HepG2 (cell line): ENCODE measurements around the gene IKZF5. TPM values are rescaled to one million over a fixed set of nuclear protein-coding genes. Genes with fewer than 3 reads are reported as not detected.

Source experiments
- ATAC-seq: fragments of 200-7000 bp; cut with Tn5 transposase; 3 replicates; pipeline ENCODE4 v1.9.1; 2020; ENCODE audit warnings: mild to moderate bottlenecking, moderate library complexity
- BruUV-seq: library from RNA; stranded (reverse); fragments of 400-500 nt; replicated peaks from 2 replicates; lab custom pipeline; 2021; lab: Mats Ljungman, UMichigan
- CTCF ChIA-PET: fragments of 300-600 bp; formaldehyde crosslinking; extraction: SDS; loops from one replicate; lab custom pipeline; 2021; ENCODE audit warnings: low total read pairs, inconsistent platforms, low intra/inter-chr PET ratio; lab: Yijun Ruan, JAX
- POLR2A ChIA-PET: fragments of 350-600 bp; sonication (Branson Sonifier 250); formaldehyde crosslinking; loops from one replicate; lab custom pipeline; 2020; ENCODE audit warnings: antibody characterized with exemption, inconsistent platforms; lab: Yijun Ruan, JAX
- DNase-seq: peaks from one replicate; pipeline ENCODE4 v3.0.0-alpha.2; 2015; ENCODE audit warnings: low spot score
- FAIRE-seq: peaks from 3 replicates; lab custom pipeline; 2011; peaks lifted over from hg19 to GRCh38; lab: Jason Lieb, UNC
- H2AFZ ChIP-seq: one replicate; pipeline ENCODE4 v1.6.1; 2011; ENCODE audit warnings: low read length, inconsistent platforms
- H3K27ac ChIP-seq: fragments of 300-600 bp; 3 replicates; pipeline ENCODE4 v1.8.0; 2011; ENCODE audit warnings: mixed run types, mild to moderate bottlenecking, mixed read lengths, low read length, inconsistent platforms; ENCODE audit not compliant: insufficient read depth; ENCODE audit errors: extremely low read length
- H3K27me3 ChIP-seq, 2 experiments: fragments of 200-600 bp in 1 of 2; 2 replicates in 1 of 2; 3 replicates in 1 of 2; pipeline versions ENCODE4 v1.6.0 to v1.8.0; 2011; ENCODE audit warnings: low read length in 2 of 2, mild to moderate bottlenecking in 2 of 2, moderate library complexity in 2 of 2, inconsistent platforms in 1 of 2; ENCODE audit not compliant: insufficient read depth in 2 of 2, control insufficient read depth in 1 of 2
- H3K36me3 ChIP-seq, 2 experiments: fragments of 200-600 bp in 1 of 2; replicated peaks in 1 of 2; 2 replicates in 1 of 2; 3 replicates in 1 of 2; pipeline versions ENCODE4 v1.5.1 to v1.8.0; 2011; ENCODE audit warnings: low read length in 2 of 2, inconsistent platforms in 1 of 2; ENCODE audit not compliant: insufficient read depth in 2 of 2, control insufficient read depth in 1 of 2
- H3K4me1 ChIP-seq: 2 replicates; pipeline ENCODE4 v1.5.1; 2012; ENCODE audit warnings: low read length, inconsistent platforms; ENCODE audit not compliant: insufficient read depth
- H3K4me2 ChIP-seq: 2 replicates; pipeline ENCODE4 v1.6.0; 2011; ENCODE audit warnings: low read depth, low read length, inconsistent platforms
- H3K4me3 ChIP-seq, 3 experiments: fragments of 200-600 bp in 1 of 3; sonication (generic), shearing (Covaris generic) in 1 of 3; replicated peaks in 1 of 3; 2 replicates each; pipeline ENCODE4 v1.5.1; 2011 to 2016; ENCODE audit warnings: low read length in 3 of 3, inconsistent platforms in 2 of 3, low read depth in 2 of 3, mild to moderate bottlenecking in 2 of 3, control low read depth in 1 of 3, mixed read lengths in 1 of 3; ENCODE audit not compliant: insufficient read depth in 1 of 3
- H3K79me2 ChIP-seq: one replicate; pipeline ENCODE4 v1.6.1; 2011; ENCODE audit warnings: low read length, inconsistent platforms; ENCODE audit not compliant: insufficient read depth
- H3K9ac ChIP-seq: 2 replicates; pipeline ENCODE4 v1.6.0; 2011; ENCODE audit warnings: mild to moderate bottlenecking, low read depth, low read length, inconsistent platforms; ENCODE audit not compliant: insufficient read depth
- H3K9me3 ChIP-seq: 2 replicates; pipeline ENCODE4 v1.5.1; 2012; ENCODE audit warnings: mild to moderate bottlenecking, low read length
- H4K20me1 ChIP-seq: 2 replicates; pipeline ENCODE4 v1.6.0; 2011; ENCODE audit warnings: inconsistent platforms, mild to moderate bottlenecking, low read length, moderate library complexity; ENCODE audit not compliant: insufficient read depth
- KLF13 ChIP-seq: sonication (generic); formaldehyde crosslinking; IDR thresholded peaks from 2 replicates; pipeline ENCODE4 v1.4.0; 2020; ENCODE audit warnings: mild to moderate bottlenecking, missing genetic modification reagents
- MAFF ChIP-seq: IDR thresholded peaks from 2 replicates; pipeline ENCODE4 v1.6.1; 2011; ENCODE audit warnings: low read depth, low read length, improper control_type of control experiment
- MAFK ChIP-seq, 2 experiments: IDR thresholded peaks in 1 of 2; conservative IDR thresholded peaks in 1 of 2; 2 replicates each; pipeline ENCODE4 v1.6.1; 2011; ENCODE audit warnings: improper control_type of control experiment in 2 of 2, low read length in 2 of 2
- PHF8 ChIP-seq: sonication (generic); formaldehyde crosslinking; IDR thresholded peaks from 2 replicates; pipeline ENCODE4 v1.5.0; 2020; ENCODE audit warnings: missing genetic modification reagents
- SAP130 ChIP-seq: IDR thresholded peaks from 2 replicates; pipeline ENCODE4 v1.6.1; 2016; ENCODE audit warnings: low read depth
- ZNF331 ChIP-seq: sonication (generic); formaldehyde crosslinking; IDR thresholded peaks from 2 replicates; pipeline ENCODE4 v1.4.0; 2020; ENCODE audit warnings: missing genetic modification reagents
- ZNF335 ChIP-seq: sonication (generic); formaldehyde crosslinking; IDR thresholded peaks from 2 replicates; pipeline ENCODE4 v1.4.0; 2020; ENCODE audit warnings: missing genetic modification reagents
- ZNF354B ChIP-seq: sonication (generic); formaldehyde crosslinking; IDR thresholded peaks from 2 replicates; pipeline ENCODE4 v1.8.0; 2022; ENCODE audit warnings: mild to moderate bottlenecking, missing genetic modification reagents
- ZNF678 ChIP-seq: sonication (generic); formaldehyde crosslinking; IDR thresholded peaks from 2 replicates; pipeline ENCODE4 v1.4.0; 2020; ENCODE audit warnings: mild to moderate bottlenecking, missing genetic modification reagents
- ZNF720 ChIP-seq: sonication (generic); formaldehyde crosslinking; IDR thresholded peaks from 2 replicates; pipeline ENCODE4 v1.4.0; 2020; ENCODE audit warnings: missing genetic modification reagents
- WGBS: methylation state at CpG from one replicate; pipeline ENCODE4 v1.1.6; 2017; ENCODE audit warnings: low lambda C conversion rate; 5-methylcytosine and 5-hydroxymethylcytosine counted together
- in situ Hi-C: cut with HindIII; loops from 2 replicates; pipeline ENCODE4 v1.10.0; 2017; ENCODE audit warnings: low pct_unique_long_range_greater_than_20kb; ENCODE audit not compliant: extremely low pct_ligation_motif_present
- intact Hi-C: fragments of 100-400 bp; cut with micrococcal nuclease; formaldehyde crosslinking; loops from one replicate; pipeline ENCODE4 v1.10.0; 2022; ENCODE audit not compliant: unreplicated experiment
- polyA plus RNA-seq, 8 experiments: library from polyadenylated mRNA; depleted of rRNA in 3 of 8; stranded (reverse) in 7 of 8; unstranded in 1 of 8; fragments of >200 nt; fragmentation: Illumina TruSeq in 4 of 8; extraction: Trizol in 4 of 8; gene quantifications; 2 replicates each; pipeline versions ENCODE4 v1.2.1 to v1.2.3, GENCODE V29; 2011 to 2016; ENCODE audit warnings: low read depth in 4 of 8, missing spikeins in 1 of 8, mixed read lengths in 1 of 8; ENCODE audit not compliant: insufficient read depth in 1 of 8
- total RNA-seq, 5 experiments: library from RNA; depleted of rRNA; stranded (reverse); fragments of >200 nt; fragmentation: Illumina TruSeq; extraction: Trizol; gene quantifications; 2 replicates each; pipeline ENCODE4 v1.2.3, GENCODE V29; 2016; ENCODE audit warnings: low read depth in 1 of 5
- TF ChIP-seq, protein P1 (sequence below): sonication (generic); formaldehyde crosslinking; IDR thresholded peaks from 2 replicates; pipeline ENCODE4 v1.8.0; 2022; ENCODE audit warnings: mild to moderate bottlenecking, missing genetic modification reagents
- TF ChIP-seq, protein P2 (sequence below): sonication (generic); formaldehyde crosslinking; IDR thresholded peaks from 2 replicates; pipeline ENCODE4 v1.5.0; 2020; ENCODE audit warnings: missing genetic modification reagents
- TF ChIP-seq, protein P3 (sequence below): sonication (generic); formaldehyde crosslinking; conservative IDR thresholded peaks from 2 replicates; pipeline ENCODE4 v1.5.0; 2020; ENCODE audit warnings: missing genetic modification reagents

IKZF5 gene
- total and polyA plus RNA-seq, 2 of the 13 experiments (the other 11 are each of a cell fraction or from before 2014, with no cell fraction given) = 3.7 to 12.0 TPM

DNA sequence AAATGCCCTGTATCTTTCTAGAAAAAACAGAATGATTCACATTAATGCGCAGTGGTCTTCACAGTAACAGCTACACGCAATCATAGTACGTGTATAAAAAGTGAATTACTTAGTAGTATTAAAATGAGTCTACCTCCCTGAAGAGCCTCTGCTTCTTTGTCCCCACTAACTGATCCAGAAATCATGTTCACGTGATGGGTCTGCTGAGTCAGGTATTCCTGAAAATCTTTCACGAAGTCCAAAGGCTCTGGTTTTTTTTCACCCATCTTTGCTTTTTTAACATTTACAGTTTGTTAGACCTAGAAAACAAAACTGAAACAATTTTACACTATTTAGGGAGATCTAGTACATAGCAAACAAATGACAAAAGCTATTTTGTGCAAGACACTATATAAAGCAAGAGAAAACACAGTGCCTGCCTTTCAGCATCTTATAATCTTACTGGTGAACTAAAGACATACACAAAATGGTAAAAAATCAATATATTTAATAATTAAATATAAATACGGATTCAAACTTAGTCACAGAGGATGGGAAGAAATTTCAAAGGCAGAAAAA lies 10.2 kb downstream of the IKZF5 start:
- Histone ChIP-seq H3K27me3 (no peaks in the 10 kb centered on the region), H3K27ac (no peak overlapping the region)
- no peak for ATAC-seq
- no peak for TF ChIP-seq ZNF335 (CRISPR knock-in tag)
- peak; percentile 58 to 78 for TF ChIP-seq MAFK (conservative IDR thresholded peaks at IDR 0.05 in 1 of 2, IDR thresholded peaks at IDR 0.05 in 1 of 2; ENCODE audit: low read length in 2 of 2)
- TF ChIP-seq MAFF = peak; percentile 56
- TF ChIP-seq, all 625 proteins: peak for 2
- in situ Hi-C loops (no loop called here), intact Hi-C loops (no loop called here)
- DNase-seq (no peak), FAIRE-seq (no peak)
- Histone ChIP-seq H3K36me3 (peaks cover 18 to 49% of the 10 kb centered on the region in 2 experiments), H2AFZ (no peak overlapping the region), H3K79me2 (peaks cover 44% of the 10 kb centered on the region), H3K4me2 (no peak overlapping the region), H3K9me3 (no peaks in the 10 kb centered on the region), H3K4me1 (peaks cover 13% of the 10 kb centered on the region; the same call in 1 of the 2 replicates), H4K20me1 (peaks cover 18% of the 10 kb centered on the region), H3K4me3 (no peak overlapping the region), H3K9ac (no peak overlapping the region)
- BruUV-seq = no TSS peak
- CTCF ChIA-PET = no interaction called here
- POLR2A ChIA-PET = interaction anchor here (2.2 kb wide), 1 partner anchor 9 kb away, joined by 9 read pairs; no protein-coding TSS in a partner anchor
- 97% methylated on average over 6 of the region's 6 CpGs for WGBS

DNA sequence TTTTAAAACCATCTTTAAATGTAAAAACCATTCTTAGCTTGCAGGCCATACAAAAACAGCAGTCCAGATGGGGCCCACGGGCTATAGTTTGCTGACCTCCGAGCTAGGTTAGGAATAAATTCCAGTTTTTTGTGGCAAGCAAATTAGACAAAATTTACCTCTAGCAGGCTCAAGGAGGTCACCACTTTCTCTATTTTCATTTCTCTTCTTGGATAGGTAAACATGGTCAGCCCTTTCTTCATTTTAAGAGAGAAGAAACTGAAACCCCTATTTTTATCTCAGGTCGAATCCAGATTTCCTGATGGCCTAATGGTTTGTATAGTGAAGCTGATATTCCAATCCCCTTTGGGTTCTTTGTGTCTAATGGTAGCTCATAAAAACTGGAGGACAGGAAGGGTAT lies 10.7 kb downstream of the IKZF5 start:
- Histone ChIP-seq H3K27me3 (no peaks in the 10 kb centered on the region), H3K9ac (no peak overlapping the region), H3K4me1 (peaks cover 13% of the 10 kb centered on the region; the same call in 1 of the 2 replicates), H3K9me3 (no peaks in the 10 kb centered on the region), H4K20me1 (peaks cover 18% of the 10 kb centered on the region), H3K79me2 (peaks cover 40% of the 10 kb centered on the region), H3K27ac (no peak overlapping the region), H3K4me2 (no peak overlapping the region), H3K36me3 (peaks cover 18 to 49% of the 10 kb centered on the region in 2 experiments), H2AFZ (no peak overlapping the region), H3K4me3 (no peak overlapping the region)
- POLR2A ChIA-PET = no interaction called here
- in situ Hi-C loops (no loop called here), intact Hi-C loops (no loop called here)
- DNase-seq (no peak), ATAC-seq (no peak), FAIRE-seq (no peak)
- CTCF ChIA-PET = no interaction called here
- WGBS = 97% methylated on average over 3 of the region's 3 CpGs
- BruUV-seq = no TSS peak
- TF ChIP-seq KLF13 (CRISPR knock-in tag) (no peak), ZNF354B (CRISPR knock-in tag) (no peak), PHF8 (no peak), ZNF678 (CRISPR knock-in tag) (no peak), ZNF331 (no peak), SAP130 (CRISPR knock-in tag) (no peak), ZNF720 (CRISPR knock-in tag) (no peak)
- TF ChIP-seq, protein P1, sequence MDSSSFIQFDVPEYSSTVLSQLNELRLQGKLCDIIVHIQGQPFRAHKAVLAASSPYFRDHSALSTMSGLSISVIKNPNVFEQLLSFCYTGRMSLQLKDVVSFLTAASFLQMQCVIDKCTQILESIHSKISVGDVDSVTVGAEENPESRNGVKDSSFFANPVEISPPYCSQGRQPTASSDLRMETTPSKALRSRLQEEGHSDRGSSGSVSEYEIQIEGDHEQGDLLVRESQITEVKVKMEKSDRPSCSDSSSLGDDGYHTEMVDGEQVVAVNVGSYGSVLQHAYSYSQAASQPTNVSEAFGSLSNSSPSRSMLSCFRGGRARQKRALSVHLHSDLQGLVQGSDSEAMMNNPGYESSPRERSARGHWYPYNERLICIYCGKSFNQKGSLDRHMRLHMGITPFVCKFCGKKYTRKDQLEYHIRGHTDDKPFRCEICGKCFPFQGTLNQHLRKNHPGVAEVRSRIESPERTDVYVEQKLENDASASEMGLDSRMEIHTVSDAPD (CRISPR knock-in tag) = no peak
- TF ChIP-seq, protein P2, sequence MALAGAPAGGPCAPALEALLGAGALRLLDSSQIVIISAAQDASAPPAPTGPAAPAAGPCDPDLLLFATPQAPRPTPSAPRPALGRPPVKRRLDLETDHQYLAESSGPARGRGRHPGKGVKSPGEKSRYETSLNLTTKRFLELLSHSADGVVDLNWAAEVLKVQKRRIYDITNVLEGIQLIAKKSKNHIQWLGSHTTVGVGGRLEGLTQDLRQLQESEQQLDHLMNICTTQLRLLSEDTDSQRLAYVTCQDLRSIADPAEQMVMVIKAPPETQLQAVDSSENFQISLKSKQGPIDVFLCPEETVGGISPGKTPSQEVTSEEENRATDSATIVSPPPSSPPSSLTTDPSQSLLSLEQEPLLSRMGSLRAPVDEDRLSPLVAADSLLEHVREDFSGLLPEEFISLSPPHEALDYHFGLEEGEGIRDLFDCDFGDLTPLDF = no peak
- TF ChIP-seq, protein P3, sequence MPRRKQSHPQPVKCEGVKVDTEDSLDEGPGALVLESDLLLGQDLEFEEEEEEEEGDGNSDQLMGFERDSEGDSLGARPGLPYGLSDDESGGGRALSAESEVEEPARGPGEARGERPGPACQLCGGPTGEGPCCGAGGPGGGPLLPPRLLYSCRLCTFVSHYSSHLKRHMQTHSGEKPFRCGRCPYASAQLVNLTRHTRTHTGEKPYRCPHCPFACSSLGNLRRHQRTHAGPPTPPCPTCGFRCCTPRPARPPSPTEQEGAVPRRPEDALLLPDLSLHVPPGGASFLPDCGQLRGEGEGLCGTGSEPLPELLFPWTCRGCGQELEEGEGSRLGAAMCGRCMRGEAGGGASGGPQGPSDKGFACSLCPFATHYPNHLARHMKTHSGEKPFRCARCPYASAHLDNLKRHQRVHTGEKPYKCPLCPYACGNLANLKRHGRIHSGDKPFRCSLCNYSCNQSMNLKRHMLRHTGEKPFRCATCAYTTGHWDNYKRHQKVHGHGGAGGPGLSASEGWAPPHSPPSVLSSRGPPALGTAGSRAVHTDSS = no peak
